ENCODE data around the gene HIRA.

DNA sequence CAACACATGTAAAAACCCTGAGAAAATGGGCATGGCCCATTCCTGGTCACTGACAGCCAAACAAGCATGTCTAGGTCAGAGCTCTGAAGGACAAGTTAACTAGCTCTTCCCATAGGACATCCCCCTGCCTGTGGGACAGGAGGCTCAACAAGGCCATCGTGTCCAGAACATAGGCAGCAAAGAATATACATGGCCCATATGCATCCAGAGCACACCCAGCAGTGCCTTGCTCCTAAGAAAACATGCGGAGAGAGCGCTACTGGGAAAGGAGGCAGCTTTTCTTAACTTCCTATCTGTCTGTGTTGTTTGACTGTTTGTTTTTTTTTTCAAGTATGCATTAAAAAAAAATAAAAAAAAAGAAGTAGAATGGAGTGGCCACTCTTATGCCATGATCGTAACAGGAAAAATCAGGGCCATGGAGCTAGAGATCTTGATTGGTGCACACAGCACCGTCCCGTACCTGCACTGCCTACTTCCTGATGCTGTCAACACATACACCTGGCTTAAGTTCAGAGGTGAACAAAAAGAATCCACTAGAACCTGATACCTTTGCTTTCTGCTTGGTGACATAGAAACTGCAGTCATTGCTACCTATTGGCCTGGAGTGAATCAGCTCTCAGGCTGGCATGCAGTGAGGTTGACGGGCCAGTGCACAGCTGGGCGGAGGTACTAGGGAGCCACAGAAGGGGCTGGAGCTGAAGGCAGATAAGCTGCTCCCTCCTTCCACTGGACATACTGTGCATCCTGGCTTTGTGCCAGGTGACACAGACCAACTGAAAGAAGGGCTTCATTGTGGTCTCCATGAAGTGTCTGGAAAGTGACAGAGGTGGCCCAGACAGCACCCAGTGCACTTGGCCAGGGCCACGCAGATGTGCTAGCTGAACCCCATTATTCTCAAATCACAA is 35.6 kb upstream of the HIRA start:
- no peak for TF ChIP-seq POLR2AphosphoS5 (IDR thresholded peaks at IDR 0.05; ENCODE audit: low read depth)
- TF ChIP-seq CREB1 (CRISPR knock-in tag; IDR thresholded peaks at IDR 0.05; ENCODE audit: low read depth): no peak
- TF ChIP-seq, protein P1, sequence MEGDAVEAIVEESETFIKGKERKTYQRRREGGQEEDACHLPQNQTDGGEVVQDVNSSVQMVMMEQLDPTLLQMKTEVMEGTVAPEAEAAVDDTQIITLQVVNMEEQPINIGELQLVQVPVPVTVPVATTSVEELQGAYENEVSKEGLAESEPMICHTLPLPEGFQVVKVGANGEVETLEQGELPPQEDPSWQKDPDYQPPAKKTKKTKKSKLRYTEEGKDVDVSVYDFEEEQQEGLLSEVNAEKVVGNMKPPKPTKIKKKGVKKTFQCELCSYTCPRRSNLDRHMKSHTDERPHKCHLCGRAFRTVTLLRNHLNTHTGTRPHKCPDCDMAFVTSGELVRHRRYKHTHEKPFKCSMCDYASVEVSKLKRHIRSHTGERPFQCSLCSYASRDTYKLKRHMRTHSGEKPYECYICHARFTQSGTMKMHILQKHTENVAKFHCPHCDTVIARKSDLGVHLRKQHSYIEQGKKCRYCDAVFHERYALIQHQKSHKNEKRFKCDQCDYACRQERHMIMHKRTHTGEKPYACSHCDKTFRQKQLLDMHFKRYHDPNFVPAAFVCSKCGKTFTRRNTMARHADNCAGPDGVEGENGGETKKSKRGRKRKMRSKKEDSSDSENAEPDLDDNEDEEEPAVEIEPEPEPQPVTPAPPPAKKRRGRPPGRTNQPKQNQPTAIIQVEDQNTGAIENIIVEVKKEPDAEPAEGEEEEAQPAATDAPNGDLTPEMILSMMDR (conservative IDR thresholded peaks at IDR 0.05; ENCODE audit: low read depth in 2 of 2): no peak
- TF ChIP-seq ZNF331 (CRISPR knock-in tag; IDR thresholded peaks at IDR 0.05; ENCODE audit: low read depth): no peak
- no peak for TF ChIP-seq EZH2phosphoT487 (IDR thresholded peaks at IDR 0.05; ENCODE audit: unreplicated experiment)
- TF ChIP-seq, protein P2, sequence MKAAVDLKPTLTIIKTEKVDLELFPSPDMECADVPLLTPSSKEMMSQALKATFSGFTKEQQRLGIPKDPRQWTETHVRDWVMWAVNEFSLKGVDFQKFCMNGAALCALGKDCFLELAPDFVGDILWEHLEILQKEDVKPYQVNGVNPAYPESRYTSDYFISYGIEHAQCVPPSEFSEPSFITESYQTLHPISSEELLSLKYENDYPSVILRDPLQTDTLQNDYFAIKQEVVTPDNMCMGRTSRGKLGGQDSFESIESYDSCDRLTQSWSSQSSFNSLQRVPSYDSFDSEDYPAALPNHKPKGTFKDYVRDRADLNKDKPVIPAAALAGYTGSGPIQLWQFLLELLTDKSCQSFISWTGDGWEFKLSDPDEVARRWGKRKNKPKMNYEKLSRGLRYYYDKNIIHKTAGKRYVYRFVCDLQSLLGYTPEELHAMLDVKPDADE (IDR thresholded peaks at IDR 0.05): no peak
- TF ChIP-seq EZH2 (IDR thresholded peaks at IDR 0.05; ENCODE audit: low read depth, unreplicated experiment): no peak
- TF ChIP-seq, protein P3, sequence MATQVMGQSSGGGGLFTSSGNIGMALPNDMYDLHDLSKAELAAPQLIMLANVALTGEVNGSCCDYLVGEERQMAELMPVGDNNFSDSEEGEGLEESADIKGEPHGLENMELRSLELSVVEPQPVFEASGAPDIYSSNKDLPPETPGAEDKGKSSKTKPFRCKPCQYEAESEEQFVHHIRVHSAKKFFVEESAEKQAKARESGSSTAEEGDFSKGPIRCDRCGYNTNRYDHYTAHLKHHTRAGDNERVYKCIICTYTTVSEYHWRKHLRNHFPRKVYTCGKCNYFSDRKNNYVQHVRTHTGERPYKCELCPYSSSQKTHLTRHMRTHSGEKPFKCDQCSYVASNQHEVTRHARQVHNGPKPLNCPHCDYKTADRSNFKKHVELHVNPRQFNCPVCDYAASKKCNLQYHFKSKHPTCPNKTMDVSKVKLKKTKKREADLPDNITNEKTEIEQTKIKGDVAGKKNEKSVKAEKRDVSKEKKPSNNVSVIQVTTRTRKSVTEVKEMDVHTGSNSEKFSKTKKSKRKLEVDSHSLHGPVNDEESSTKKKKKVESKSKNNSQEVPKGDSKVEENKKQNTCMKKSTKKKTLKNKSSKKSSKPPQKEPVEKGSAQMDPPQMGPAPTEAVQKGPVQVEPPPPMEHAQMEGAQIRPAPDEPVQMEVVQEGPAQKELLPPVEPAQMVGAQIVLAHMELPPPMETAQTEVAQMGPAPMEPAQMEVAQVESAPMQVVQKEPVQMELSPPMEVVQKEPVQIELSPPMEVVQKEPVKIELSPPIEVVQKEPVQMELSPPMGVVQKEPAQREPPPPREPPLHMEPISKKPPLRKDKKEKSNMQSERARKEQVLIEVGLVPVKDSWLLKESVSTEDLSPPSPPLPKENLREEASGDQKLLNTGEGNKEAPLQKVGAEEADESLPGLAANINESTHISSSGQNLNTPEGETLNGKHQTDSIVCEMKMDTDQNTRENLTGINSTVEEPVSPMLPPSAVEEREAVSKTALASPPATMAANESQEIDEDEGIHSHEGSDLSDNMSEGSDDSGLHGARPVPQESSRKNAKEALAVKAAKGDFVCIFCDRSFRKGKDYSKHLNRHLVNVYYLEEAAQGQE (IDR thresholded peaks at IDR 0.05; ENCODE audit: unreplicated experiment): no peak
- TF ChIP-seq ZNF114 (CRISPR knock-in tag; IDR thresholded peaks at IDR 0.05): no peak
- TF ChIP-seq JUNB (IDR thresholded peaks at IDR 0.05; ENCODE audit: unreplicated experiment): no peak
- no peak for TF ChIP-seq STAT1 (IDR thresholded peaks at IDR 0.05; ENCODE audit: unreplicated experiment)
- TF ChIP-seq, protein P4, sequence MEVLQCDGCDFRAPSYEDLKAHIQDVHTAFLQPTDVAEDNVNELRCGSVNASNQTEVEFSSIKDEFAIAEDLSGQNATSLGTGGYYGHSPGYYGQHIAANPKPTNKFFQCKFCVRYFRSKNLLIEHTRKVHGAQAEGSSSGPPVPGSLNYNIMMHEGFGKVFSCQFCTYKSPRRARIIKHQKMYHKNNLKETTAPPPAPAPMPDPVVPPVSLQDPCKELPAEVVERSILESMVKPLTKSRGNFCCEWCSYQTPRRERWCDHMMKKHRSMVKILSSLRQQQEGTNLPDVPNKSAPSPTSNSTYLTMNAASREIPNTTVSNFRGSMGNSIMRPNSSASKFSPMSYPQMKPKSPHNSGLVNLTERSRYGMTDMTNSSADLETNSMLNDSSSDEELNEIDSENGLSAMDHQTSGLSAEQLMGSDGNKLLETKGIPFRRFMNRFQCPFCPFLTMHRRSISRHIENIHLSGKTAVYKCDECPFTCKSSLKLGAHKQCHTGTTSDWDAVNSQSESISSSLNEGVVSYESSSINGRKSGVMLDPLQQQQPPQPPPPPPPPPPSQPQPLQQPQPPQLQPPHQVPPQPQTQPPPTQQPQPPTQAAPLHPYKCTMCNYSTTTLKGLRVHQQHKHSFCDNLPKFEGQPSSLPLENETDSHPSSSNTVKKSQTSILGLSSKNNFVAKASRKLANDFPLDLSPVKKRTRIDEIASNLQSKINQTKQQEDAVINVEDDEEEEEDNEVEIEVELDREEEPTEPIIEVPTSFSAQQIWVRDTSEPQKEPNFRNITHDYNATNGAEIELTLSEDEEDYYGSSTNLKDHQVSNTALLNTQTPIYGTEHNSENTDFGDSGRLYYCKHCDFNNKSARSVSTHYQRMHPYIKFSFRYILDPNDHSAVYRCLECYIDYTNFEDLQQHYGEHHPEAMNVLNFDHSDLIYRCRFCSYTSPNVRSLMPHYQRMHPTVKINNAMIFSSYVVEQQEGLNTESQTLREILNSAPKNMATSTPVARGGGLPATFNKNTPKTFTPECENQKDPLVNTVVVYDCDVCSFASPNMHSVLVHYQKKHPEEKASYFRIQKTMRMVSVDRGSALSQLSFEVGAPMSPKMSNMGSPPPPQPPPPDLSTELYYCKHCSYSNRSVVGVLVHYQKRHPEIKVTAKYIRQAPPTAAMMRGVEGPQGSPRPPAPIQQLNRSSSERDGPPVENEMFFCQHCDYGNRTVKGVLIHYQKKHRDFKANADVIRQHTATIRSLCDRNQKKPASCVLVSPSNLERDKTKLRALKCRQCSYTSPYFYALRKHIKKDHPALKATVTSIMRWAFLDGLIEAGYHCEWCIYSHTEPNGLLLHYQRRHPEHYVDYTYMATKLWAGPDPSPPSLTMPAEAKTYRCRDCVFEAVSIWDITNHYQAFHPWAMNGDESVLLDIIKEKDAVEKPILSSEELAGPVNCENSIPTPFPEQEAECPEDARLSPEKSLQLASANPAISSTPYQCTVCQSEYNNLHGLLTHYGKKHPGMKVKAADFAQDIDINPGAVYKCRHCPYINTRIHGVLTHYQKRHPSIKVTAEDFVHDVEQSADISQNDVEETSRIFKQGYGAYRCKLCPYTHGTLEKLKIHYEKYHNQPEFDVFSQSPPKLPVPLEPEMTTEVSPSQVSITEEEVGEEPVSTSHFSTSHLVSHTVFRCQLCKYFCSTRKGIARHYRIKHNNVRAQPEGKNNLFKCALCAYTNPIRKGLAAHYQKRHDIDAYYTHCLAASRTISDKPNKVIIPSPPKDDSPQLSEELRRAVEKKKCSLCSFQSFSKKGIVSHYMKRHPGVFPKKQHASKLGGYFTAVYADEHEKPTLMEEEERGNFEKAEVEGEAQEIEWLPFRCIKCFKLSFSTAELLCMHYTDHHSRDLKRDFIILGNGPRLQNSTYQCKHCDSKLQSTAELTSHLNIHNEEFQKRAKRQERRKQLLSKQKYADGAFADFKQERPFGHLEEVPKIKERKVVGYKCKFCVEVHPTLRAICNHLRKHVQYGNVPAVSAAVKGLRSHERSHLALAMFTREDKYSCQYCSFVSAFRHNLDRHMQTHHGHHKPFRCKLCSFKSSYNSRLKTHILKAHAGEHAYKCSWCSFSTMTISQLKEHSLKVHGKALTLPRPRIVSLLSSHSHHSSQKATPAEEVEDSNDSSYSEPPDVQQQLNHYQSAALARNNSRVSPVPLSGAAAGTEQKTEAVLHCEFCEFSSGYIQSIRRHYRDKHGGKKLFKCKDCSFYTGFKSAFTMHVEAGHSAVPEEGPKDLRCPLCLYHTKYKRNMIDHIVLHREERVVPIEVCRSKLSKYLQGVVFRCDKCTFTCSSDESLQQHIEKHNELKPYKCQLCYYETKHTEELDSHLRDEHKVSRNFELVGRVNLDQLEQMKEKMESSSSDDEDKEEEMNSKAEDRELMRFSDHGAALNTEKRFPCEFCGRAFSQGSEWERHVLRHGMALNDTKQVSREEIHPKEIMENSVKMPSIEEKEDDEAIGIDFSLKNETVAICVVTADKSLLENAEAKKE (CRISPR knock-in tag; IDR thresholded peaks at IDR 0.05): no peak
